ENCODE measurements around the gene ENTPD7.
"Not testable (repeated sequence)": the region's sequence is repeated elsewhere in the genome, so short reads cannot be mapped to it uniquely, and the experiment has no call there.

ENTPD7 gene

GRCh38 chr10:99659031-99659867 lies at the start of gene ENTPD7:
Gene ENTPD7, plus strand, starts transcription at chr10:99659509. Its CDS starts 448 bp downstream, at chr10:99659957.
- DNase-seq (ENCODE audit: low read depth), result peak; percentile 89

- no peak for DNase-seq (ENCODE audit: low read depth)
Measured at GRCh38 chr10:99610221-99610620, 49.1 kb upstream of the ENTPD7 start.

- DNase-seq (ENCODE audit: low read depth), result no peak
Measured at GRCh38 chr10:99611326-99611725, 48.0 kb upstream of the ENTPD7 start.

GRCh38 chr10:99612167-99612831 lies 47.0 kb upstream of the ENTPD7 start:
- peak; percentile 35 for DNase-seq (ENCODE audit: low read depth)

GRCh38 chr10:99615426-99615825 lies 43.9 kb upstream of the ENTPD7 start:
- DNase-seq (ENCODE audit: low read depth), result no peak

- no peak for DNase-seq (ENCODE audit: low read depth)
Measured at GRCh38 chr10:99617696-99618095, 41.6 kb upstream of the ENTPD7 start.

GRCh38 chr10:99619090-99619800 lies 40.1 kb upstream of the ENTPD7 start:
- DNase-seq (ENCODE audit: low read depth), result no peak

- no peak for DNase-seq (ENCODE audit: low read depth)
Measured at GRCh38 chr10:99619851-99620710, 39.2 kb upstream of the ENTPD7 start, which contains the start of gene SLC25A28. Gene SLC25A28, minus strand, starts transcription at chr10:99620439. Its CDS starts 104 bp downstream, at chr10:99620335.

- DNase-seq (ENCODE audit: low read depth), result peak; percentile 100
Measured at GRCh38 chr10:99620711-99621453, 38.4 kb upstream of the ENTPD7 start.

- no peak for DNase-seq (ENCODE audit: low read depth)
Measured at GRCh38 chr10:99621454-99622251, 37.7 kb upstream of the ENTPD7 start.

GRCh38 chr10:99623919-99624318 lies 35.4 kb upstream of the ENTPD7 start:
- DNase-seq (ENCODE audit: low read depth), result no peak

GRCh38 chr10:99625124-99625523 lies 34.2 kb upstream of the ENTPD7 start:
- DNase-seq (ENCODE audit: low read depth), result not testable (repeated sequence)

GRCh38 chr10:99628923-99629624 lies 30.2 kb upstream of the ENTPD7 start:
- no peak for DNase-seq (ENCODE audit: low read depth)

GRCh38 chr10:99629625-99629978 lies 29.7 kb upstream of the ENTPD7 start:
- DNase-seq (ENCODE audit: low read depth), result no peak

- DNase-seq (ENCODE audit: low read depth), result no peak
Measured at GRCh38 chr10:99630433-99630832, 28.9 kb upstream of the ENTPD7 start.

GRCh38 chr10:99630991-99631390 lies 28.3 kb upstream of the ENTPD7 start:
- DNase-seq (ENCODE audit: low read depth), result no peak

GRCh38 chr10:99631496-99631895 lies 27.8 kb upstream of the ENTPD7 start:
- DNase-seq (ENCODE audit: low read depth), result no peak

GRCh38 chr10:99633832-99634231 lies 25.5 kb upstream of the ENTPD7 start:
- DNase-seq (ENCODE audit: low read depth), result no peak

- DNase-seq (ENCODE audit: low read depth), result no peak
Measured at GRCh38 chr10:99647601-99648151, 11.6 kb upstream of the ENTPD7 start.
